GM12878 (cell line): ENCODE results near the gene TMSB4X. TPM values are rescaled to one million over a fixed set of nuclear protein-coding genes. Genes with fewer than 3 reads are reported as not detected.

Source experiments
- BACH1 ChIP-seq: fragments of 450-650 bp; IDR thresholded peaks from 2 replicates; pipeline ENCODE4 v1.6.1; 2017; ENCODE audit warnings: mild to moderate bottlenecking, borderline replicate concordance
- FOS ChIP-seq: IDR thresholded peaks from 3 replicates; pipeline ENCODE4 v1.6.1; 2011; ENCODE audit warnings: borderline replicate concordance; ENCODE audit not compliant: insufficient read length; ENCODE audit errors: extremely low read depth
- HDAC2 ChIP-seq: fragments of 200-600 bp; sonication (generic); IDR thresholded peaks from 2 replicates; pipeline ENCODE4 v1.6.1; 2017
- IRF4 ChIP-seq: IDR thresholded peaks from 2 replicates; pipeline ENCODE4 v1.6.1; 2011; ENCODE audit warnings: low read depth, low read length
- JUND ChIP-seq: IDR thresholded peaks from 2 replicates; pipeline ENCODE4 v1.6.1; 2012; ENCODE audit warnings: low read depth, mild to moderate bottlenecking, low read length, improper control_type of control experiment, moderate library complexity
- KDM1A ChIP-seq: fragments of 200-600 bp; sonication (generic); IDR thresholded peaks from 2 replicates; pipeline ENCODE4 v1.6.1; 2016; ENCODE audit warnings: borderline replicate concordance
- MTA3 ChIP-seq: IDR thresholded peaks from 2 replicates; pipeline ENCODE4 v1.6.1; 2012; ENCODE audit warnings: low read length, inconsistent platforms, borderline replicate concordance
- NBN ChIP-seq: fragments of 450-650 bp; IDR thresholded peaks from 2 replicates; pipeline ENCODE4 v1.6.1; 2016
- NFIC ChIP-seq: IDR thresholded peaks from 2 replicates; pipeline ENCODE4 v1.6.1; 2012; ENCODE audit warnings: low read depth, mild to moderate bottlenecking, inconsistent platforms, low read length, moderate library complexity
- POLR2AphosphoS5 ChIP-seq: IDR thresholded peaks from 2 replicates; pipeline ENCODE4 v1.6.1; 2011; ENCODE audit warnings: mild to moderate bottlenecking, low read length, inconsistent platforms
- RAD51 ChIP-seq: fragments of 450-650 bp; IDR thresholded peaks from 2 replicates; pipeline ENCODE4 v1.6.1; 2016; ENCODE audit warnings: moderate library complexity, mild to moderate bottlenecking, inconsistent platforms
- RB1 ChIP-seq: fragments of 450-650 bp; formaldehyde crosslinking; IDR thresholded peaks from 2 replicates; pipeline ENCODE4 v1.6.1; 2017; ENCODE audit warnings: mild to moderate bottlenecking, borderline replicate concordance
- RUNX3 ChIP-seq: IDR thresholded peaks from 2 replicates; pipeline ENCODE4 v1.6.1; 2012; ENCODE audit warnings: low read length, inconsistent platforms
- SMAD1 ChIP-seq: fragments of 450-650 bp; IDR thresholded peaks from 2 replicates; pipeline ENCODE4 v1.6.1; 2018; ENCODE audit warnings: mild to moderate bottlenecking, low read depth; ENCODE audit not compliant: partially characterized antibody
- SMC3 ChIP-seq: IDR thresholded peaks from 2 replicates; pipeline ENCODE4 v1.6.1; 2011; ENCODE audit warnings: low read length, improper control_type of control experiment, borderline replicate concordance
- ZNF207 ChIP-seq: fragments of 450-650 bp; IDR thresholded peaks from 2 replicates; pipeline ENCODE4 v1.6.1; 2014; ENCODE audit warnings: antibody characterized with exemption, mild to moderate bottlenecking, borderline replicate concordance
- polyA plus RNA-seq, 11 experiments: library from polyadenylated mRNA; depleted of rRNA in 4 of 11; unstranded in 6 of 11; stranded (reverse) in 5 of 11; fragments of >200 nt; fragmentation: Nextera tagmentation in 4 of 11; fragmentation: Illumina TruSeq in 1 of 11; extraction: Ambion mirVana in 4 of 11; extraction: Trizol in 1 of 11; gene quantifications; 1 replicate in 1 of 11; 2 replicates in 10 of 11; pipeline versions ENCODE4 v1.2.1 to v1.2.3, GENCODE V29; 2011 to 2016; ENCODE audit warnings: inconsistent platforms in 2 of 11, missing spikeins in 2 of 11, low read depth in 1 of 11
- total RNA-seq, 4 experiments: library from RNA; depleted of rRNA in 3 of 4; stranded (reverse); fragments of >200 nt in 3 of 4; fragmentation: Illumina TruSeq in 1 of 4; extraction: Trizol in 1 of 4; gene quantifications; 2 replicates each; pipeline versions ENCODE4 v1.2.1 to v1.2.3, GENCODE V29; 2013 to 2021
- TF ChIP-seq, protein P1 (sequence below): fragments of 450-650 bp; IDR thresholded peaks from 2 replicates; pipeline ENCODE4 v1.6.1; 2014; ENCODE audit warnings: mild to moderate bottlenecking
- TF ChIP-seq, protein P2 (sequence below): IDR thresholded peaks from 2 replicates; pipeline ENCODE4 v1.6.1; 2011; ENCODE audit warnings: borderline replicate concordance, low read depth, mild to moderate bottlenecking, moderate library complexity, mixed read lengths, low read length; ENCODE audit not compliant: insufficient read depth; ENCODE audit errors: extremely low read length
- TF ChIP-seq, protein P3 (sequence below): IDR thresholded peaks from 2 replicates; pipeline ENCODE4 v1.6.1; 2012; ENCODE audit warnings: low read depth, low read length, improper control_type of control experiment
- TF ChIP-seq, protein P4 (sequence below): fragments of 450-650 bp; IDR thresholded peaks from 2 replicates; pipeline ENCODE4 v1.6.1; 2017; ENCODE audit warnings: mild to moderate bottlenecking, low read depth, inconsistent platforms; ENCODE audit not compliant: poor library complexity, severe bottlenecking

The TMSB4X gene
- total and polyA plus RNA-seq, 10 of the 15 experiments (the other 5 are each of a cell fraction or from before 2014, with no cell fraction given), result 13,924 to 37,234 (median 23,705) TPM

DNA sequence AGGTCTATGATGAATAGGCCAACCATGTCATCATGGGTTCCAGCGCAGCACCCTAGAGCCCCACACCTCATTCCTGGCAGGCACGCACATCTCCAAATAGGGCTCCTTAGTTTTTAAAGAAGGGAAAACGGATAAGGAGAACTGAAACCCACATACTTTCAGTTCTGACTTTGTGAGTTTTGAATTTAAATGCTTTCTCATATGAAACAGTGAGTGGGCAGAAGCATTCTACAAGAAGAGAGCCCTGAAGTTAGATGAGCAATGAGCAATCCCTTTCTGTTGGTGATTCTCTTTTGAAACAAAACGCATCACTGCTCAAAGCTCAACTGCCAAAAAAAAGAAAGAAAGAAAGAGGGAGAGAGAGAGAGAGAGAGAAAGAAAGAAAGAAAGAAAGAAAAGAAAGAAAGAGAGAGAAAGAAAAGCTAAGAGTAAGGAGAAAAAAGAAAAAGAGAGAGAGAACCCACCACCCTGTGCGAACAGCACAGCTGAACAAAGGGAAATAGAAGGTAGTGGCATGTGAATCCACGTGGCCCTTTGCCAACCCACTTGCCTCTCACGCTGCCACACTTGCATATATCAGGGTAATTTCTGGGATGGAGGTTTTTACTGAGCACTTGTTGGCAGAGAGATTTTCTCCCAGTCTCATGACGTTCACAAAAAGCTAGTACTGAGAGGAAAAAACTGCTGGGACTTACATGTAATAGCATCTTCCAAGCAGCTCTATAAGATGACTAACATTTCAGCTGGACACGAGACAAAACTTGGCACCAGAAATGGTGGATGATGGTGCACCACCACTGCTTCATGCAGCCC, 31.0 kb downstream of the TMSB4X start (continued):
- TF ChIP-seq KDM1A (no peak), RB1 (peak; percentile 15; the same call in 1 of the 2 replicates), ZNF207 (no peak), JUND (0 out of 2 replicates have a peak, but pooled peaks have one; percentile 9), RAD51 (peak; percentile 68; the same call in 1 of the 2 replicates), IRF4 (peak; percentile 96), BACH1 (no peak), NBN (peak; percentile 99), POLR2AphosphoS5 (peak; percentile 75), RUNX3 (peak; percentile 93), FOS (no peak), SMAD1 (peak; percentile 94), MTA3 (peak; percentile 67; the same call in 1 of the 2 replicates), SMC3 (peak; percentile 29; the same call in 1 of the 2 replicates), HDAC2 (peak; percentile 65; the same call in 1 of the 2 replicates), NFIC (peak; percentile 99)
- TF ChIP-seq, protein P1, sequence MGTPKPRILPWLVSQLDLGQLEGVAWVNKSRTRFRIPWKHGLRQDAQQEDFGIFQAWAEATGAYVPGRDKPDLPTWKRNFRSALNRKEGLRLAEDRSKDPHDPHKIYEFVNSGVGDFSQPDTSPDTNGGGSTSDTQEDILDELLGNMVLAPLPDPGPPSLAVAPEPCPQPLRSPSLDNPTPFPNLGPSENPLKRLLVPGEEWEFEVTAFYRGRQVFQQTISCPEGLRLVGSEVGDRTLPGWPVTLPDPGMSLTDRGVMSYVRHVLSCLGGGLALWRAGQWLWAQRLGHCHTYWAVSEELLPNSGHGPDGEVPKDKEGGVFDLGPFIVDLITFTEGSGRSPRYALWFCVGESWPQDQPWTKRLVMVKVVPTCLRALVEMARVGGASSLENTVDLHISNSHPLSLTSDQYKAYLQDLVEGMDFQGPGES, result no peak
- TF ChIP-seq, protein P2, sequence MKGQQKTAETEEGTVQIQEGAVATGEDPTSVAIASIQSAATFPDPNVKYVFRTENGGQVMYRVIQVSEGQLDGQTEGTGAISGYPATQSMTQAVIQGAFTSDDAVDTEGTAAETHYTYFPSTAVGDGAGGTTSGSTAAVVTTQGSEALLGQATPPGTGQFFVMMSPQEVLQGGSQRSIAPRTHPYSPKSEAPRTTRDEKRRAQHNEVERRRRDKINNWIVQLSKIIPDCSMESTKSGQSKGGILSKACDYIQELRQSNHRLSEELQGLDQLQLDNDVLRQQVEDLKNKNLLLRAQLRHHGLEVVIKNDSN, result no peak
- TF ChIP-seq, protein P3, sequence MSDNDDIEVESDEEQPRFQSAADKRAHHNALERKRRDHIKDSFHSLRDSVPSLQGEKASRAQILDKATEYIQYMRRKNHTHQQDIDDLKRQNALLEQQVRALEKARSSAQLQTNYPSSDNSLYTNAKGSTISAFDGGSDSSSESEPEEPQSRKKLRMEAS, result 0 out of 2 replicates have a peak, but pooled peaks have one; percentile 32
- TF ChIP-seq, protein P4, sequence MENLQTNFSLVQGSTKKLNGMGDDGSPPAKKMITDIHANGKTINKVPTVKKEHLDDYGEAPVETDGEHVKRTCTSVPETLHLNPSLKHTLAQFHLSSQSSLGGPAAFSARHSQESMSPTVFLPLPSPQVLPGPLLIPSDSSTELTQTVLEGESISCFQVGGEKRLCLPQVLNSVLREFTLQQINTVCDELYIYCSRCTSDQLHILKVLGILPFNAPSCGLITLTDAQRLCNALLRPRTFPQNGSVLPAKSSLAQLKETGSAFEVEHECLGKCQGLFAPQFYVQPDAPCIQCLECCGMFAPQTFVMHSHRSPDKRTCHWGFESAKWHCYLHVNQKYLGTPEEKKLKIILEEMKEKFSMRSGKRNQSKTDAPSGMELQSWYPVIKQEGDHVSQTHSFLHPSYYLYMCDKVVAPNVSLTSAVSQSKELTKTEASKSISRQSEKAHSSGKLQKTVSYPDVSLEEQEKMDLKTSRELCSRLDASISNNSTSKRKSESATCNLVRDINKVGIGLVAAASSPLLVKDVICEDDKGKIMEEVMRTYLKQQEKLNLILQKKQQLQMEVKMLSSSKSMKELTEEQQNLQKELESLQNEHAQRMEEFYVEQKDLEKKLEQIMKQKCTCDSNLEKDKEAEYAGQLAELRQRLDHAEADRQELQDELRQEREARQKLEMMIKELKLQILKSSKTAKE, result peak; percentile 94
- TF ChIP-seq, all 136 proteins: peak for 54
